Activated T-cell treated with anti-CD3 and anti-CD28 coated beads, Interleukin-2, amount 50 U/mL, for 72 hours (primary cell): ENCODE data around the gene PREX1. TPM values are rescaled to one million over a fixed set of nuclear protein-coding genes. Genes with fewer than 3 reads are reported as not detected.

Experiments
- ATAC-seq, 2 donors: fragments of 150-1000 bp; cut with Tn5 transposase; replicated peaks in 1 of 2; 2 replicates each; pipeline ENCODE4 v1.10.0; 2021; ENCODE audit warnings: moderate library complexity in 2 of 2, mild to moderate bottlenecking in 1 of 2
- DNase-seq, 2 donors: peaks; one replicate each; pipeline ENCODE4 v3.0.0; 2021 to 2022; ENCODE audit warnings: mixed read lengths in 1 of 2
- H3K27ac Mint-ChIP-seq: one replicate; pipeline ENCODE4 v1.8.0; 2022; ENCODE audit warnings: mild to moderate bottlenecking, moderate library complexity, mixed read lengths
- H3K27me3 Mint-ChIP-seq: one replicate; pipeline ENCODE4 v1.8.0; 2022; ENCODE audit warnings: low read depth, mixed read lengths
- H3K36me3 Mint-ChIP-seq, 2 donors: one replicate each; pipeline ENCODE4 v1.8.0; 2022; ENCODE audit warnings: mixed read lengths in 2 of 2, mild to moderate bottlenecking in 1 of 2; ENCODE audit not compliant: insufficient read depth in 2 of 2
- H3K4me1 Mint-ChIP-seq: one replicate; pipeline ENCODE4 v1.8.0; 2022; ENCODE audit warnings: low read depth, mixed read lengths
- H3K4me3 Mint-ChIP-seq, 2 donors: one replicate each; pipeline ENCODE4 v1.8.0; 2022; ENCODE audit warnings: mild to moderate bottlenecking in 2 of 2, mixed read lengths in 2 of 2, moderate library complexity in 2 of 2
- H3K9me3 Mint-ChIP-seq, 2 donors: one replicate each; pipeline ENCODE4 v1.8.0; 2022; ENCODE audit warnings: mixed read lengths in 2 of 2
- total RNA-seq, 2 donors: library from RNA; stranded (reverse); gene quantifications; one replicate each; pipeline ENCODE4 v1.2.3, GENCODE V29; 2022

PREX1 gene
- total RNA-seq, 2 donors from 2014 or later = 85.6 to 112 TPM

GRCh38 chr20:48708116-48708515 lies 119.7 kb downstream of the PREX1 start:
- no peaks in the 10 kb centered on the region for H3K27me3 Mint-ChIP-seq
- peaks cover 32% of the 10 kb centered on the region for H3K4me1 Mint-ChIP-seq
- DNase-seq (no peak), ATAC-seq (no peak)
- H3K27ac Mint-ChIP-seq = peak overlapping the region; percentile 41
- H3K9me3 Mint-ChIP-seq = no peaks in the 10 kb centered on the region
- H3K36me3 Mint-ChIP-seq = peaks cover 7 to 14% of the 10 kb centered on the region in 2 donors
- H3K4me3 Mint-ChIP-seq = no peak overlapping the region

GRCh38 chr20:48706710-48707365 lies 121.0 kb downstream of the PREX1 start:
- Mint-ChIP-seq H3K27me3 (no peaks in the 10 kb centered on the region), H3K4me3 (peak overlapping the region; percentile 3 to 36), H3K27ac (peak overlapping the region; percentile 79), H3K36me3 (peaks cover 7 to 14% of the 10 kb centered on the region in 2 donors), H3K4me1 (peaks cover 25% of the 10 kb centered on the region), H3K9me3 (no peaks in the 10 kb centered on the region)
- DNase-seq (no peak), ATAC-seq (peak in 1 of 2 donors; percentile 27)

GRCh38 chr20:48706116-48706656 lies 121.6 kb downstream of the PREX1 start:
- H3K27me3 Mint-ChIP-seq = no peaks in the 10 kb centered on the region
- peak overlapping the region; percentile 7 for H3K27ac Mint-ChIP-seq
- DNase-seq (no peak), ATAC-seq (peak; percentile 23 to 56)
- H3K36me3 Mint-ChIP-seq = peaks cover 10 to 18% of the 10 kb centered on the region in 2 donors
- peak overlapping the region in 1 of 2 donors; percentile 3 for H3K4me3 Mint-ChIP-seq
- no peaks in the 10 kb centered on the region for H3K9me3 Mint-ChIP-seq
- H3K4me1 Mint-ChIP-seq = peaks cover 25% of the 10 kb centered on the region

- H3K36me3 Mint-ChIP-seq = peaks cover 14 to 21% of the 10 kb centered on the region in 2 donors
- no peaks in the 10 kb centered on the region for H3K9me3 Mint-ChIP-seq
- H3K27me3 Mint-ChIP-seq = no peaks in the 10 kb centered on the region
- H3K4me3 Mint-ChIP-seq = no peak overlapping the region
- DNase-seq (no peak), ATAC-seq (no peak)
- peaks cover 25% of the 10 kb centered on the region for H3K4me1 Mint-ChIP-seq
- peak overlapping the region; percentile 91 for H3K27ac Mint-ChIP-seq
These were observed 122.3 kb downstream of the PREX1 start for GRCh38 chr20:48705240-48706115.

GRCh38 chr20:48704761-48705160 lies 123.0 kb downstream of the PREX1 start:
- Mint-ChIP-seq H3K27ac (no peak overlapping the region), H3K27me3 (no peaks in the 10 kb centered on the region), H3K36me3 (peaks cover 16 to 26% of the 10 kb centered on the region in 2 donors), H3K4me3 (no peak overlapping the region), H3K4me1 (peaks cover 27% of the 10 kb centered on the region), H3K9me3 (no peaks in the 10 kb centered on the region)
- ATAC-seq (no peak), DNase-seq (no peak)

GRCh38 chr20:48703511-48704219 lies 124.1 kb downstream of the PREX1 start:
- DNase-seq (no peak), ATAC-seq (peak in 1 of 2 donors; percentile 24)
- Mint-ChIP-seq H3K9me3 (no peaks in the 10 kb centered on the region), H3K36me3 (peaks cover 21 to 30% of the 10 kb centered on the region in 2 donors), H3K4me1 (peaks cover 33% of the 10 kb centered on the region), H3K27me3 (no peaks in the 10 kb centered on the region), H3K4me3 (no peak overlapping the region), H3K27ac (no peak overlapping the region)

GRCh38 chr20:48703107-48703506 lies 124.7 kb downstream of the PREX1 start:
- Mint-ChIP-seq H3K36me3 (peaks cover 19 to 30% of the 10 kb centered on the region in 2 donors), H3K27ac (no peak overlapping the region), H3K4me1 (peaks cover 33% of the 10 kb centered on the region), H3K4me3 (no peak overlapping the region), H3K27me3 (no peaks in the 10 kb centered on the region), H3K9me3 (no peaks in the 10 kb centered on the region)
- DNase-seq (no peak), ATAC-seq (no peak)

- peaks cover 17 to 29% of the 10 kb centered on the region in 2 donors for H3K36me3 Mint-ChIP-seq
- H3K4me1 Mint-ChIP-seq = peaks cover 36% of the 10 kb centered on the region
- H3K4me3 Mint-ChIP-seq = no peak overlapping the region
- ATAC-seq (no peak), DNase-seq (no peak)
- no peaks in the 10 kb centered on the region for H3K9me3 Mint-ChIP-seq
- no peaks in the 10 kb centered on the region for H3K27me3 Mint-ChIP-seq
- H3K27ac Mint-ChIP-seq = no peak overlapping the region
These were observed 125.3 kb downstream of the PREX1 start for GRCh38 chr20:48702455-48702913.

GRCh38 chr20:48701702-48702101 lies 126.1 kb downstream of the PREX1 start:
- Mint-ChIP-seq H3K36me3 (peaks cover 17 to 24% of the 10 kb centered on the region in 2 donors), H3K4me3 (no peak overlapping the region), H3K9me3 (no peaks in the 10 kb centered on the region), H3K27ac (peak overlapping the region; percentile 10), H3K27me3 (no peaks in the 10 kb centered on the region), H3K4me1 (peaks cover 28% of the 10 kb centered on the region)
- DNase-seq = no peak
- no peak for ATAC-seq

GRCh38 chr20:48698507-48699267 lies 129.1 kb downstream of the PREX1 start:
- Mint-ChIP-seq H3K27me3 (no peaks in the 10 kb centered on the region), H3K27ac (no peak overlapping the region), H3K4me1 (peaks cover 18% of the 10 kb centered on the region), H3K4me3 (no peak overlapping the region), H3K9me3 (no peaks in the 10 kb centered on the region), H3K36me3 (peaks cover 17 to 23% of the 10 kb centered on the region in 2 donors)
- no peak for DNase-seq
- peak in 1 of 2 donors; percentile 35 for ATAC-seq

GRCh38 chr20:48697845-48698491 lies 129.8 kb downstream of the PREX1 start:
- ATAC-seq = peak; percentile 44 to 71
- H3K4me1 Mint-ChIP-seq = peaks cover 18% of the 10 kb centered on the region

GRCh38 chr20:48696671-48697070 lies 131.1 kb downstream of the PREX1 start:
- Mint-ChIP-seq H3K27me3 (no peaks in the 10 kb centered on the region), H3K9me3 (no peaks in the 10 kb centered on the region), H3K27ac (peak overlapping the region; percentile 21), H3K36me3 (peaks cover 17 to 23% of the 10 kb centered on the region in 2 donors), H3K4me3 (no peak overlapping the region), H3K4me1 (peaks cover 18% of the 10 kb centered on the region)
- ATAC-seq (no peak), DNase-seq (no peak)

More at GRCh38 chr20:48697845-48698491, 129.8 kb downstream of the PREX1 start:
- Mint-ChIP-seq H3K36me3 (peaks cover 17 to 23% of the 10 kb centered on the region in 2 donors), H3K27ac (peak overlapping the region; percentile 23), H3K27me3 (no peaks in the 10 kb centered on the region), H3K9me3 (no peaks in the 10 kb centered on the region), H3K4me3 (no peak overlapping the region)
- DNase-seq = no peak
